ENCODE results near the gene ELL.

The ELL gene

DNA sequence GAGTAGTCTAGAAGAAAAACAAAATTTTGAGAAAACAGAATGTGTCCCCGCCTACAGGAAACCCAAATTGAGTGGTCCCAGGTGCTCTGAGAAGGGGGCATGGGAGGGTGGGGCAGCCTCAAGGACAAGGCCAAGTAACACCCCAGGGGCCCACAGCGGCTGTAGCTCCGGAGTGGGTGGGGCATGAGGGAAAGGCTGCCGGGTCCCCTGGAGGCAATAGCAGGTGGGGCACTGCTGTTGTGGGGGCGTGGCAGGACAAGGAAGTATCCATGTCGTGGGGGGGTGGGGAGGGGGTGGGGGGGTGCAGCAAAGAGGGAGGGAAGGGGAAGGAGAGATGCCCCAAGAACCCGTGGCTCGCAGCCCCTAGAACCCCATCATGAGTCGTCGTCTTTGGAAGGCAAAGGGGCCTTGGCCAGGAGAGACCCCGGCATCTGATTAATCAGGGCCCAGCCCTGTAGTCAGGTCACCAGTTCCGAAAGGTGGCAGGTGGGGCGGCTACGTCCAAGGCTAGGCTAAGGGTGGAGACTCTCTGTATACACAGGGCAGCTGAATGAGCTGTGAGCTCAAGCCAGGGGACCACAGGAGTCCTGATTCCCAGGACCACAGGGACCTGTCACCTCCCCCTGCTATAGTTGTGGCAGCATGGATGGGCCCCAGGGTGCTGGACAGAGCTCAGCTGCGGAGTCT, 76.5 kb downstream of the ELL start:
- DNase-seq (ENCODE audit: low read depth in 2 of 2): no peak

- DNase-seq (ENCODE audit: low read depth in 2 of 2): no peak
These were observed 77.4 kb downstream of the ELL start for GRCh38 chr19:18444513-18444912.

- DNase-seq (ENCODE audit: low read depth in 2 of 2): no peak
These were observed 78.0 kb downstream of the ELL start for GRCh38 chr19:18443831-18444230.

- no peak for DNase-seq (ENCODE audit: low read depth in 2 of 2)
These were observed 78.5 kb downstream of the ELL start for GRCh38 chr19:18443406-18443805.

DNA sequence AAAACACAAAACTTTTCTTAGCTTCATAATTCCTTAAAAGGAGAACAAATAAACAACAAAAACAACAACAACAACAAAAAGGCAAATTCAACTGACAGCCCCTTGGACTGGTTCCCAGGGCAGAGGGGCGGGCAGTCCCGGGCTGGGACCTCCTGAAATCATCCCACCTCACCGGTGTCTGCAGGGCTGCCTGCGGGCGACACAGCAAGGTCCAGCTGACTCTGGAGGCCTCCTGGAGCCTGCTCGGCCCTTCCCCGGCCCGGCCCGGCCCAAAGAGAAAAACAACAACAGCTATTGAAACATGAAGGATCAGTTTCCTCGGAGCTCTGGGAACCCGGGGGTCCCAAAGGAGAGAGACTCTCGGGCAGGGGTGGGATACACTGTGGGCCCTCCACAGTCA, 78.9 kb downstream of the ELL start:
- no peak for DNase-seq (ENCODE audit: low read depth in 2 of 2)

GRCh38 chr19:18441804-18442788, 79.8 kb downstream of the ELL start:
- no peak for DNase-seq (ENCODE audit: low read depth in 2 of 2)

GRCh38 chr19:18440936-18441803, 80.7 kb downstream of the ELL start:
- DNase-seq (ENCODE audit: low read depth in 2 of 2): no peak

GRCh38 chr19:18440415-18440877, 81.4 kb downstream of the ELL start:
- no peak for DNase-seq (ENCODE audit: low read depth in 2 of 2)

DNA sequence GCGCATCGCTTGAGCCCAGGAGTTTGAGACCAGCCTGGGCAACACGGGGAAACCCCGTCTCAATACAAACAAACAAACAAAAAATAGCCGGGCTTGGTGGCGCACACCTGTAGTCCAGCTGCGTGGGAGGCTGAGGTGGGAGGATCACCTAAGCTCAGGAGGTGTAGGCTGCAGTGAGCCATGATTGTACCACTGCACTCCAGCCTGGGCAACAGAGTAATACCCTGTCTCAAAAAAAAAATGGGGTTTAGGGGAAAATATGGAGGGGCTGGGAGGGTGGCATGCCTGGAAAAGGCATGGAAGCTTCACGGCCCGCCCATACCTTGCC, 82.0 kb downstream of the ELL start:
- DNase-seq (ENCODE audit: low read depth in 2 of 2): no peak

GRCh38 chr19:18439025-18439909, 82.6 kb downstream of the ELL start:
- DNase-seq (ENCODE audit: low read depth in 2 of 2): no peak

GRCh38 chr19:18438331-18439024, 83.4 kb downstream of the ELL start:
- no peak for DNase-seq (ENCODE audit: low read depth in 2 of 2)

DNA sequence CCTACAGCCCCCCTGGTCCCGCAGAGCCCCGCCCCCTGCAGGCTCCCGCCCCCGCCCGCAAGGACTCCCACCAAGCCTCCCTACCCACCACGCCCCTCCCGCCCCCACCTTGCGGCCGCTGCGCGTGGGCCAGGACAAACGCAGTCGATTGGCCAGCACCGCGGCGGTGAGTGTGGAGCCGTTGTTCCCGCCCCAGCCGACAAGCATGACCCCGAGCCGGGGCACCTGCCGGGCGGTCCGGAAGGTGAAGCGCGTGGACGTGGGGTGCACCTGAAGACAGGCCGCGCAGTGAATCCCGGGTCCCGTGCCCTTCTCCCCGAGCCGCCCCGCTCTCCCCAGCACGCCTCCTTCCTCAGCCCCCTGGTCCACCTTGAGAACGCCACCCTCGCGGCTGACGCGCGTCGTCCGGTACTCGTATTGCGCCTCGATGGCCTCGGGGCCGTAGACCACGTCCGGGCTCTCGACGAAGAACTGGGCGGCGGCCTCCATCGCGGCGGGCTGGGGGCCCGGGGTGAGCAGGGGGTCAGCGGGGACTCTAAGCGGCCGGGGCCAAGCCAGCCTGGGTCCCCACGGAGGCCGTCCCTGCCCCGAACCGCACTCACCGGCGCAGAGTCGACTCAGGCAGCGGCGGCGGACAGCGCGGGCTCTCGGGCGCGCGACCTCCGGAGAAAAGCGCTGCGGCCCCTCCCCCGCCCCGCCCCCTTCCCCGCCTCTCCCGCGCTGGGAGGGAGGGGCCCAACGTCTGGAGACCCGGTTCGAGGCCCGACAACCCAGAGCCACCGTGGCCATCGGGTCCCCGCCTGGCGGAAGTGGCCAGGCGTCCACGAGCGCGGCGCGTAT, 84.2 kb downstream of the ELL start, which contains the start of gene ISYNA1:
Gene ISYNA1, minus strand, starts transcription at position 643 of the 840 bp plus-strand sequence. Its CDS starts 154 bp downstream, at position 489.
- DNase-seq (ENCODE audit: low read depth in 2 of 2): no peak

DNA sequence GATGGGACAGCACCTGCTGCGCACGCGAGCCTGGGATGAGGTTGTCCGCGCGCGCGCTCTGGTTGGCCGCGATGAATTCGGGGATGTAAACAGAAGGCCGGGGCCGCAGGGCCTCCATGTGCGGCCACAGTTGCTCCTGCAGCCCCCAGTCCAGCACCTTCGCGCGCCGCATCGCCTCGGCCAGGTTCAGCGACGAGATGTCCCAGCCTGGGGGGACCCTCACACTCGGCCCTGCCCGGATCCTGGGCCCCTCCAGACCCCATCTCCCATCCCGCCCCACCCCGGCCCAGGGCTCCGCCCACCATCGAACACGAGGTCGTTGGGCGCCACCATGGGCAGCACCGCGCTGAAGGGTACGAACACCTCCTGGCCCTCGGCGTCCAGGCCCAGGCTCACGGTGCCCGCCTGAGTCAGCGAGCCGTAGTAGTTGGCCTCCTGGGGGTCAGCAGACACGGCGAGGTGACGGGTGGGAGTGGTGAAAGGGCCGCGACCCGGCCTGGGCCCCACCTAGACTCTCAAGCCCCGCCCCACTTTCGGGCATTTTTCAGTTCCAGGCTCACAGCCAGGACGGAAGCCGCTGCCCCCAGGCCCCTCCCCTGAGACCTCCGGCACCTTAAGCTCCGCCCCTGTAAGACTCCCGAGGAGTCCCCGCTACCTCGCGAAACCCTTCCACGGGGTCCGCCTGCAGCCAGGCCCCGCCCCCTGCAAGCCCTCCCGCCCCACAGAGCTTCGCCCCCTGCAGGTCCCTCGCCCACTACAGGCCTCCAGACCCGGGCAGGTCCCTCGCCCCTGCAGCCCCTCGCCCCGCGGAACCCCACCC, 85.0 kb downstream of the ELL start:
- peak in 1 of 2 donors; percentile 50 for DNase-seq (ENCODE audit: low read depth in 2 of 2)

GRCh38 chr19:18435842-18436670, 85.8 kb downstream of the ELL start:
- DNase-seq (ENCODE audit: low read depth in 2 of 2): no peak

DNA sequence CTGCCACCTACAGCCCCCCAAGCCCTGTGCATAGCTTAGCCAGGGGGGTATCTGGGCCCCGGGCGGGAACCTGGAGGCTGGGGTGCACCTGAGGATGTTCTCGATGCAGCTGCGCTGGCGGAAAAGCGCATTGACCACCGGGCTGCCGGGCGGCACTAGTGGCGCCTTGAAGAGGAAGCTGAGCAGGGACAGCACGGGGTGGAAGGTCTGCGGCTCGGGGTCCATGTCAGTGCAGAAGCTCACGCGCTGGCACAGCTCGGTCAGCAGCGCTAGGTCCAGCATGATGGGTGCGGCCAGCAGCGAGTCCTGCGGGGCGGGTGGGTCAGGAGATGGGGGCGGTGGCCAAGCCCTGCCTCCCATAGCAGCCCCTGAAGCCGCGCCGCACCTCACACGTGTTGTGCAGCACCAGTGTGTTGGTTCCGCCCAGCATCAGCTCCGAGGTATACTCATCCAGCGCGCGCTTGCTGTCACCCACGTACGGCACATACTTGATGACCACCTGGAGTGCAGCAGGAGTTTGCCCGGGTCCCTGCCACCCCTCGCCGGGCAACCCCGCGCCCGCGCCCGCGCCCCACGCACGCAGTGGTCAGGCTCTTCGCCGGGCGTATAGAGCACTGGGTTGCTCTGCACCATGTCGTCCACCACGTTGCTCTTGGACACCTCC, 86.6 kb downstream of the ELL start:
- DNase-seq (ENCODE audit: low read depth in 2 of 2): no peak

DNA sequence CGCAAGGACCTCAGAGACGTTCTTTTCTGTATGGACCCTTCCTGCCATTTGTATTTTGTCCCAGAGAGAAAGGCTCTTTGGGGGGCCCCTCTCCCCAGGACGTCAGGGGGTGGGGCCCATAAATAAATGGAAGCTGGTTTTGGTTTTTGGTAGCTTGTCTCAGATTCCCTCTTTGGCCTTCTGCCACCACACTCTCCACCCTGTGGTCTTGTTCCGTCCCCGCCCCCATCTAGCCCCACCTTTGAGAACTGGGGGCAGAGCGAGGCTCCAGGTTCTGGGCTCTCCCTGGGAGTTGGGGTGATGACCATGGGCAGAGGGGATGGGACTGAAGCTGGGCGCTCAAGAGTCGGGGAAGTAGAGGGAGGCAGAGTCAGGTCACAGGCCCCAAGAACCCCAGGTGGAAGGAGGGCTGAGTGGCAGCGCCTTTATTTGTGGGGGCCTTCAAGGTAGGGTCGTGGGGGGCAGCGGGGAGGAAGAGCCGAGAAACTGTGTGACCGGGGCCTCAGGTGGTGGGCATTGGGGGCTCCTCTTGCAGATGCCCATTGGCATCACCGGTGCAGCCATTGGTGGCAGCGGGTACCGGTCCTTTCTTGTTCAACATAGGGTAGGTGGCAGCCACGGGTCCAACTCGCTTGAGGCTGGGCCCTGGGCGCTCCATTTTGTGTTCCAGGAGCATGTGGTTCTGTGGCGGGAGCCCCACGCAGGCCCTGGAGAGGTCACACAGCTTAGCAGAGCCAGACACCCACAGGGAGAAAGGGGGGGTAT, 87.3 kb downstream of the ELL start:
- no peak for DNase-seq (ENCODE audit: low read depth in 2 of 2)
